Breast epithelium (tissue), 4 donors: ENCODE measurements around the gene MPEG1. TPM values are rescaled to one million over a fixed set of nuclear protein-coding genes. Genes with fewer than 3 reads are reported as not detected.
A peak's percentile ranks its signal among the peaks of the same experiment; 100 is the strongest.

ENCODE experiments used
- DNase-seq, 2 donors: peaks; one replicate each; pipeline ENCODE4 v3.0.0-alpha.2; 2019; ENCODE audit warnings: low spot score in 2 of 2
- H3K27ac ChIP-seq, 2 donors: fragments of 200-600 bp; sonication (generic) in 1 of 2; one replicate each; pipeline ENCODE4 v1.5.1; 2016 to 2019; ENCODE audit warnings: mild to moderate bottlenecking in 1 of 2
- H3K27me3 ChIP-seq, 2 donors: fragments of 200-600 bp; sonication (generic) in 1 of 2; one replicate each; pipeline versions ENCODE4 v1.5.1 to v1.6.0; 2017 to 2019; ENCODE audit warnings: control low read depth in 1 of 2, mild to moderate bottlenecking in 1 of 2
- H3K36me3 ChIP-seq: fragments of 200-600 bp; one replicate; pipeline ENCODE4 v1.5.1; 2019
- H3K4me1 ChIP-seq, 2 donors: fragments of 200-600 bp; sonication (generic); one replicate each; pipeline ENCODE4 v1.5.1; 2016 to 2019; ENCODE audit warnings: control low read depth in 1 of 2
- H3K4me3 ChIP-seq, 3 donors: fragments of 200-600 bp; sonication (generic); 1 replicate in 2 of 3; 2 replicates in 1 of 3; pipeline ENCODE4 v1.5.1; 2016 to 2019; ENCODE audit warnings: mild to moderate bottlenecking in 3 of 3, moderate library complexity in 2 of 3
- H3K9me3 ChIP-seq, 2 donors: fragments of 200-600 bp; sonication (generic) in 1 of 2; one replicate each; pipeline ENCODE4 v1.5.1; 2016 to 2019; ENCODE audit warnings: control low read depth in 1 of 2
- CTCF ChIP-seq, 3 donors: fragments of 450-650 bp; IDR thresholded peaks; one replicate each; pipeline ENCODE4 v1.5.1; 2016 to 2017; ENCODE audit warnings: antibody characterized with exemption in 3 of 3, mild to moderate bottlenecking in 3 of 3, moderate library complexity in 3 of 3
- POLR2A ChIP-seq: fragments of 450-650 bp; IDR thresholded peaks from one replicate; pipeline ENCODE4 v1.6.1; 2016; ENCODE audit warnings: antibody characterized with exemption, mild to moderate bottlenecking, moderate library complexity
- POLR2AphosphoS5 ChIP-seq, 3 donors: sonication (generic); formaldehyde crosslinking; IDR thresholded peaks; one replicate each; pipeline ENCODE4 v1.6.1; 2017; ENCODE audit warnings: antibody characterized with exemption in 3 of 3
- intact Hi-C: fragments of 100-400 bp; cut with DNase I; formaldehyde crosslinking; loops from one replicate; pipeline ENCODE4 v1.15.1; 2023; ENCODE audit warnings: low total_unique reads
- total RNA-seq, 3 donors: library from RNA; depleted of rRNA; stranded (reverse); fragments of >200 nt; gene quantifications; one replicate each; pipeline ENCODE4 v1.1.0, GENCODE V29; 2016

MPEG1 gene
- total RNA-seq, 3 donors from 2014 or later = 2.6 to 65.4 (median 13.2) TPM

- DNase-seq = no peak
- Histone ChIP-seq H3K4me3 (no peak overlapping the region), H3K4me1 (peaks cover 0 to 9% of the 10 kb centered on the region in 2 donors), H3K9me3 (no peaks in the 10 kb centered on the region), H3K36me3 (no peaks in the 10 kb centered on the region), H3K27ac (peak overlapping the region in 1 of 2 donors; percentile 81), H3K27me3 (no peaks in the 10 kb centered on the region)
- TF ChIP-seq POLR2A = no peak
- no peak for TF ChIP-seq CTCF (IDR thresholded peaks at IDR 0.05)
- TF ChIP-seq POLR2AphosphoS5 (IDR thresholded peaks at IDR 0.05) = no peak
- intact Hi-C loops = no loop called here
These were observed 25.7 kb downstream of the MPEG1 start for GRCh38 chr11:59187035-59187434.

- no peak for DNase-seq
- H3K36me3 ChIP-seq = no peaks in the 10 kb centered on the region
- intact Hi-C loops = no loop called here
- no peaks in the 10 kb centered on the region for H3K27me3 ChIP-seq
- H3K9me3 ChIP-seq = no peaks in the 10 kb centered on the region
- H3K4me3 ChIP-seq = peak overlapping the region in 1 of 3 donors; percentile 16
- H3K4me1 ChIP-seq = peaks cover 0 to 9% of the 10 kb centered on the region in 2 donors
- peak overlapping the region in 1 of 2 donors; percentile 81 for H3K27ac ChIP-seq
- TF ChIP-seq POLR2AphosphoS5 (IDR thresholded peaks at IDR 0.05) (no peak), CTCF (IDR thresholded peaks at IDR 0.05) (peak in 1 of 3 donors; percentile 34)
These were observed 26.6 kb downstream of the MPEG1 start for GRCh38 chr11:59186130-59186594.

- Histone ChIP-seq H3K9me3 (no peaks in the 10 kb centered on the region), H3K27ac (peak overlapping the region in 1 of 2 donors; percentile 81), H3K4me1 (peaks cover 0 to 9% of the 10 kb centered on the region in 2 donors), H3K27me3 (no peaks in the 10 kb centered on the region), H3K36me3 (no peaks in the 10 kb centered on the region), H3K4me3 (no peak overlapping the region)
- TF ChIP-seq CTCF (IDR thresholded peaks at IDR 0.05) (no peak), POLR2A (no peak), POLR2AphosphoS5 (IDR thresholded peaks at IDR 0.05) (no peak)
- no peak for DNase-seq
- intact Hi-C loops = no loop called here
These were observed 27.3 kb downstream of the MPEG1 start for GRCh38 chr11:59185386-59185945.

GRCh38 chr11:59184691-59185339, 27.9 kb downstream of the MPEG1 start:
- TF ChIP-seq POLR2AphosphoS5 (IDR thresholded peaks at IDR 0.05) (no peak), CTCF (IDR thresholded peaks at IDR 0.05) (no peak), POLR2A (no peak)
- Histone ChIP-seq H3K9me3 (no peaks in the 10 kb centered on the region), H3K27ac (peak overlapping the region in 1 of 2 donors; percentile 81), H3K4me1 (peaks cover 0 to 9% of the 10 kb centered on the region in 2 donors), H3K4me3 (no peak overlapping the region), H3K36me3 (no peaks in the 10 kb centered on the region), H3K27me3 (no peaks in the 10 kb centered on the region)
- intact Hi-C loops = no loop called here
- DNase-seq = no peak

- no peak for DNase-seq
These were observed 29.0 kb downstream of the MPEG1 start for GRCh38 chr11:59183771-59184170.

More at GRCh38 chr11:59183771-59184170, 29.0 kb downstream of the MPEG1 start:
- H3K27me3 ChIP-seq = no peaks in the 10 kb centered on the region
- H3K27ac ChIP-seq = peak overlapping the region in 1 of 2 donors; percentile 52
- intact Hi-C loops = no loop called here
- H3K9me3 ChIP-seq = peaks cover 0 to 7% of the 10 kb centered on the region in 2 donors
- no peaks in the 10 kb centered on the region for H3K36me3 ChIP-seq
- H3K4me1 ChIP-seq = peaks cover 0 to 9% of the 10 kb centered on the region in 2 donors
- TF ChIP-seq CTCF (IDR thresholded peaks at IDR 0.05) (no peak), POLR2A (no peak), POLR2AphosphoS5 (IDR thresholded peaks at IDR 0.05) (no peak)
- no peak overlapping the region for H3K4me3 ChIP-seq
